ENCODE results near the gene CHIT1.

DNA sequence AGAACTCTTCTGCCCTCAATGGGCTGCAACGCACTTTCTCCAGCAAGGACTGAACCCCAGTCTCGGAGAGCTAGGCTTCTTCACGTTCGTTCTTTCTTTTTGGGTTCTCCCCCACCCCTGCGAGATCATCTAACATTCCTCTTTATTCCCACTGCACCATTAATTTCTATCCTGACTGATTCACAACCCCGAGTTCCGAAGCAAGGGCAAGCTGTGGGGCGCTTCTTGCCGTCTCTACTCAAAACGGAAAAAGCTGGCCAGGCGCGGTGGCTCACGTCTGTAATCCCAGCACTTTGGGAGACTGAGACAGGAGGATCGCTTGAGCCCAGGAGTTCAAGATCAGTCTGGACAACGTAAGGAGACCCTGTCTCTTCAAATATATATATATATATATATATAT is 38.4 kb upstream of the CHIT1 start:
- no peak for TF ChIP-seq POLR2AphosphoS5 (IDR thresholded peaks at IDR 0.05)
- no peak for TF ChIP-seq POLR2A (IDR thresholded peaks at IDR 0.05)
- TF ChIP-seq, protein P1, sequence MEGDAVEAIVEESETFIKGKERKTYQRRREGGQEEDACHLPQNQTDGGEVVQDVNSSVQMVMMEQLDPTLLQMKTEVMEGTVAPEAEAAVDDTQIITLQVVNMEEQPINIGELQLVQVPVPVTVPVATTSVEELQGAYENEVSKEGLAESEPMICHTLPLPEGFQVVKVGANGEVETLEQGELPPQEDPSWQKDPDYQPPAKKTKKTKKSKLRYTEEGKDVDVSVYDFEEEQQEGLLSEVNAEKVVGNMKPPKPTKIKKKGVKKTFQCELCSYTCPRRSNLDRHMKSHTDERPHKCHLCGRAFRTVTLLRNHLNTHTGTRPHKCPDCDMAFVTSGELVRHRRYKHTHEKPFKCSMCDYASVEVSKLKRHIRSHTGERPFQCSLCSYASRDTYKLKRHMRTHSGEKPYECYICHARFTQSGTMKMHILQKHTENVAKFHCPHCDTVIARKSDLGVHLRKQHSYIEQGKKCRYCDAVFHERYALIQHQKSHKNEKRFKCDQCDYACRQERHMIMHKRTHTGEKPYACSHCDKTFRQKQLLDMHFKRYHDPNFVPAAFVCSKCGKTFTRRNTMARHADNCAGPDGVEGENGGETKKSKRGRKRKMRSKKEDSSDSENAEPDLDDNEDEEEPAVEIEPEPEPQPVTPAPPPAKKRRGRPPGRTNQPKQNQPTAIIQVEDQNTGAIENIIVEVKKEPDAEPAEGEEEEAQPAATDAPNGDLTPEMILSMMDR (IDR thresholded peaks at IDR 0.05) = no peak
- TF ChIP-seq EP300 (IDR thresholded peaks at IDR 0.05) = no peak
